AG09319 (cell line): ENCODE results near the gene C8A.

ENCODE experiments used
- DNase-seq: peaks from one replicate; pipeline ENCODE4 v3.0.0-alpha.2; 2010; ENCODE audit warnings: low read depth; ENCODE audit errors: extremely low read depth
- CTCF ChIP-seq: IDR thresholded peaks from 2 replicates; pipeline ENCODE4 v1.5.1; 2011; ENCODE audit warnings: low read depth, mild to moderate bottlenecking, inconsistent platforms, low read length, moderate library complexity

Gene C8A

GRCh38 chr1:56911098-56911938, 56.7 kb downstream of the C8A start:
- no peak for DNase-seq
- TF ChIP-seq CTCF: no peak

GRCh38 chr1:56912325-56912724, 57.7 kb downstream of the C8A start:
- no peak for TF ChIP-seq CTCF
- no peak for DNase-seq

GRCh38 chr1:56915960-56916359, 61.4 kb downstream of the C8A start:
- no peak for DNase-seq
- TF ChIP-seq CTCF: no peak

GRCh38 chr1:56916630-56917029, 62.0 kb downstream of the C8A start:
- no peak for DNase-seq
- no peak for TF ChIP-seq CTCF

- no peak for DNase-seq
- TF ChIP-seq CTCF: no peak
Measured at GRCh38 chr1:56917356-56917755, 62.8 kb downstream of the C8A start.

GRCh38 chr1:56920591-56921001, 66.0 kb downstream of the C8A start:
- no peak for TF ChIP-seq CTCF
- no peak for DNase-seq

GRCh38 chr1:56921479-56921878, 66.9 kb downstream of the C8A start:
- TF ChIP-seq CTCF: no peak

More at GRCh38 chr1:56921479-56921878, 66.9 kb downstream of the C8A start:
- no peak for DNase-seq
